Activated T-cell treated with anti-CD3 and anti-CD28 coated beads for 48 hours (primary cell): ENCODE measurements around the gene MMP3.

Experiments
- DNase-seq: peaks from one replicate; pipeline ENCODE4 v3.0.0-alpha.2; 2020; ENCODE audit warnings: low read depth

The MMP3 gene

DNA sequence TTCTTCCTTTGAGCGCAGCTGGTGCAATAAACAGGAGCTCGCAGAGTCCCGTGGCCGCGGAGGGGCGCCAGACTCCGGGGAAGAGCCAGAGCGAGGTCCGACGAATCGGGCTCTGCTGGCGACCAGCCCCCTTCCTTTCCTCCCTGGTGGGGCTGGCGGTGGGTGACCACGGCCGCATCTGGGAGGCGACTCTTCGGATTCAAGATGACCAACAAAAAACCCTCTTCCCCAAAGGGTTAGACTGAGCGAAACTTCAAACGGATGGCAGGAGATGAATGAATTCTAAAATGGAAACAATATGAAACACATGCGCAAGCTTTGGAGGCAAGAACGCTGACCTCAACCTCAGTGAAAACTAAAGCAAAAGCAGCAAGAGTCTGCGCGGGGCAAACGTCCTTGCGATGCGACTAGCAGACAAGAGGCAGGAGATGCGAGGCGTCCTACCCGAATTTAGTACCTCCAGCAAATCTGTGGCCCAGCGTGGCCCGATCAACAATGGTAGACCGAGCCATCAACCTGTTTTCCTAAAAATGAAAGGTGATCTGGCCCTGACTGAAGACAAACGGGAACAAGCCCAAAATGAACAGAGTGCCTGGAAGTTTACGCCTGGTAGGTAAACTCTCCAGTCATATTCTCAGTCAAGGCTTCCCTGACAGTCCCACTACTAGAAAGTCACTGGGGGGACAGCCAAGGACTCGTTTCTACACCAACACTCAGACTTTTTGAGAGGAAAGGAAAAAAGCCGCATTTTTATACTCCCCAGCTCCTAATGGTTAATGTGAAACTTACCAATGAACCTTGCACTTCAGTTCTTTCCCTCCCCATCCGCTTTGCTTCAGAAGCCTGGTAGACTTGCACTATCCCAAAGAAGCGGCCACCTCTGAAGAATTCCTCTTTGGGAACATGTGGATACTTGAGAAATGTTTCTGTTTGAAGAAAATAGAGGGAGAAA lies 11.6 kb downstream of the MMP3 start:
- no peak for DNase-seq

DNA sequence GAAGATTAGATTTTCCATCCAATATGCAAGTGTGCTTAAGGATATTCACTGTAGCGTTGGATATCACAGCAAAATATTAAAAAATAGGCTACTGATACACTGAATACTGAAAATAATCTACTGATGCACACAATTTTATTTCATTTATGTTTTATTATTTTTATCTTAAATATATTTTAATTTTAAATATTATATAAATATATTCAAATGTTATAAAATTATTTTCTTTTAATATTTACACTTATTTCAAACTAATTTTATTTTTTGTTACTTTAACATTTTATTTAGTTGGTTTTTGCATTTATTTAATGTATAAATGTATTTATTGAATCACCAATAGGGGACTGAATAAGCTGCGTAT lies 12.3 kb downstream of the MMP3 start:
- DNase-seq = no peak

DNA sequence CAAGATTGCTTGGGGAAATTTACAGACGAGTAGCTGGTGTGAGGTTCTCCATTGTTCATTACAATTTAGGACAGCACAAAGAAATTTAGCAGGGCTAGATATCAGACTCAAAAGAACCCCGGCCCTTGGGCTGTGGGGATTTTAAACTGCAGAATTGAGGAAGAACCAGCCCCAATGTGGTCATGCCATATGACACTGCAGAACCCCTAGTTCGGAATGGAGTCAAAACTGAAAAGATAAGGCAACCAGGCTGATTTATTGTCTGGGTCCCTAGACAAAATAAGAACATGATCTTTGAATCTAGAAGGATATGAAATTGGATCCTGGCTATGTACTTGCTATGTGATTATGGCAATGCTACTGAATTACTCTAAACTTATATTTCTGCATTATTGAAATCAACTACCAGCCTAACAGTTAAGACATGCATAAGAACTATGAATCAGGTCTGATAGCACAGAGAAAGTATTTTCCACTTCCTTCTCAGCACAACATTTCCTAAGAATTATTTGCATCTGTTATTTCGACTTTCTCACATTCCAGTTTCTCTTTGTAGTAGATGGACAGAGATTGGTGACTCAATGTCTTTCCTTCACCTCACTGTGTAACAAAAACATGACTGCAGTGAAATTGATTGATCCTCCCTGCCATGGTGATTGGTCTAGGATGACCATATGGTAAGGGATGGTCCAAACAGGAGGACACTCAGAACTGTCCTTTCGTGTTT lies 13.2 kb downstream of the MMP3 start:
- DNase-seq = no peak

DNA sequence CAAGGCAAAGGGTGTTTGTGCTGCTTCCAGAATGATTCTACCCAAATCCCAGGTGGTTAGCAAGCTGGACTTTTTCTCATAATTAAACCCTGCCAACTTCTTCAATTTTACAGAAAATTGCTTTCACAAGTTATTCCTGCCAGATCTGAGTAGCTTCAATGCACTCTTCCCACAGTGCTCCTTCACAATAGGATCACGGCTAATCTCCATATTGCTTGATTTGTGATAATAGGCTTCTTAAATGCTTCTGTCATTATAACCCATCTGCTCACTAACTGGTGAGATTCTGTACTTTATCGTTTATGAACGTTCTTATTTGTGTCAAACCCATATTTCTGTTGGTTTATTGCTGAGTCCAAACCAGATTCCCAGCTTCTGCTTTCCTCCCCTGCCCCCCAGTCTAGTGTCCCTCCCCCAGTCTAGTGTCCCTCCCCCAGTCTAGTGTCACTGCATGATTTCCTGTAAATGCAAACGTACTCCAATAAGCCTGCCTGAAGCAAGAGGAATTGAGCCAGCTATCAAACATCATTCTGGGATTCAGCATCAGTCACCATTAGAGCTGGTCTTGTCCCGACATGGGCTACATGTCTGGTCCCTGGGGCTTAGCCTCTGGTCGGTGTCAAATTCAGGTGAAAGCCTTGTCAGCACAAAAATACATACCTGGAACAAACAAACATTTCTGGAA lies 14.0 kb downstream of the MMP3 start:
- DNase-seq = no peak

DNA sequence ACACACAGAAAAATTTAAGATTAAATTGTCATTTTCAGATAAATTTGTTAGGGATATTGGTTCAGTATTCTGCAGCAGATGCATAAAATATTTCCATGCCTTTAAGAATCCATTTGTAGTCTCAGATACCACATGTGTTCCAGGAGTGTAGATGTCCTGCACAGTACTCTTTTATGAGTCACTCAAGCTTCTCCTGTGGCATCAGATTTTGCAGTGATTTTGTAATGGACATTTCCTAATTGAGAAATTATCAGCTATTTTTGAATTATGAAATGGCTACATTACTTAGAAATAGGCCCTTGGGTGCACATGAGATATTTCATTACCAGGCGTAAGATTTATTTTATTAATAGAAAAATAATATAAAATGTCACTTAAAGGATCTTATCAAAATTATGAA lies 18.9 kb downstream of the MMP3 start:
- no peak for DNase-seq

DNA sequence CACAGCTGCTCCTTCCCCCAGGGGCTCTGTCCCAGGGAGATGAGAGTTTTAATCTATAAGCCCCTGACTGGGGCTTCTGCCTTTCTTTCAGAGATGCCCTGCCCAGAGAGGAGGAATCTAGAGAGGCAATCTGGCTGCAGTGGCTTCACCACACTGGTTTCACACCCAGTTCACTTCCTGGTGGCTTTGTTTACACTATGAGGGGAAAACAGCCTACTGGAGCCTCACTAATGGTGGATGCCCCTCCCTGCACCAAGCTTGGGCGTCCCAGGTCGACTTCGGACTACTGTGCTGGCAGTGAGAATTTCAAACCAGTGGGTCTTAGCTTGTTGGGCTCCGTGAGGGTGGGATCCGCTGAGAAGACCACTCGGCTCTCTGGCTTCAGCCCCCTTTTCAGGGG lies 23.9 kb downstream of the MMP3 start:
- DNase-seq = no peak

DNA sequence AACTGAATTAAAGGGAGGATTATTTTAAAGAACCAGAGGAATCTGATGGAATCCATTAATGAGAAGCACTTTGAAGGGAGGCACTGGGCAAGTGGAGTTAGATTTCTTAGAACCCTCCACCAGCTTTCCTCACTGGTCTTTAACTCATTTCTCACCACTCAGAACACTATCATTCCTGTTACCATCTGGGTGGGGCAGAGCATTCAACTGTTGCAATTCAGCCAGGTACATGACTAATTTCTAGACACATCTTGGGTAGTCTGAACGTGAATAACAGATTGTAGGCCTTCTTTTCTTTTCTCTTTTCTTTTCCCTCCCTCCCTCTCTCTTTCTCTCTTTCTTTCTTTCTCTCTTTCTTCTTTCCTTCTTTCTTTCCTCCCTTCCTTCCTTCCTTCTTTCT lies 29.9 kb downstream of the MMP3 start:
- DNase-seq = no peak

DNA sequence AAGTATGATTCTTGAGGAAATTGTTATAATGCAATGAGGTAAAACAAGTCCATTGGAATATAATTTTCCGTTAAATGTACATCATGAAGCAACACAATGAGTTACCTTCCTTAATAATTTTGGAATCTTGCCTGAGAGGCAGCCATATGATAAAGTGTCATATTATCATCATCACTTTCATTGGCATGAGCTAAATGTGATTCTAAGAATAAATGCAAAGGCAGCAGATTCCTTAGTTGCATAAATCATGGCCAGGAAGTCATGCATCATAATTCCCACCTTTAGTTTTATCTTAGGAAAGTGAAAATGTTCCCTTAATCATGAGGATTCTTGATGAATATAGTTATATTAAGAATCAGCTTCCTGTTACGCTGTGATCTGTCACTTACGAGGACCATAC lies 31.2 kb downstream of the MMP3 start:
- DNase-seq = no peak

DNA sequence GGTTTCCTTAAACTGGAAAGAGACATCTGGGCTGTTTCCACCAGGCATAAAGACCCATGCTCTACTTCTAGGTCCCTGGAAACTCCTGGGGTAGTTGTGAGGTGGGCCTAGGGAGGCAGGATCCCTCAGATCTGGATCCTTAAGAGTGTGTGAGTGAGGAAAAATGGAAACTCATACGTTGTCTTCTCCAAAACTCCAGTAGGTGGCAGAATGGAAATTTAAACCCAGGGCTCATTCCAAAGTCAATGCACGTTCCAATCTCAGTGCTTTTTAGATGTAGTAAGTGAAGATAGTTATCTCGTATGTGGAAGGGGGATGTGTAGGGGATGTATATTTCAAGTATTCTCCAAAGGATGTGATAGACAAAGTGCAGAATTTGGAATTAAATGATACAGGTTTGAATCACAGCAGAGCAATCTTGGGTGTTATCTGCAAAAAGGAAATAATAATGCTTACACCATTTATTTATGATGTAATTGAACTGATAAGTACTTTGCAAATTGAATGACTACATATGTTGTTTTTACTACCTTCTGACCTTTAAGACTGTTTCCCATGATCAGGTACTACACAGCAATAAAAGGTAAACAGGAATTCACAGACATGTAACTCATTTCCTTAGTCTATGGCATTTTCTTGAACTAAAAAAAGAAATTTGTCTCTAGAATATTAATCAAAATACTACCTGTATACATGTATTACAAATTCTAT lies 32.3 kb downstream of the MMP3 start:
- no peak for DNase-seq

DNA sequence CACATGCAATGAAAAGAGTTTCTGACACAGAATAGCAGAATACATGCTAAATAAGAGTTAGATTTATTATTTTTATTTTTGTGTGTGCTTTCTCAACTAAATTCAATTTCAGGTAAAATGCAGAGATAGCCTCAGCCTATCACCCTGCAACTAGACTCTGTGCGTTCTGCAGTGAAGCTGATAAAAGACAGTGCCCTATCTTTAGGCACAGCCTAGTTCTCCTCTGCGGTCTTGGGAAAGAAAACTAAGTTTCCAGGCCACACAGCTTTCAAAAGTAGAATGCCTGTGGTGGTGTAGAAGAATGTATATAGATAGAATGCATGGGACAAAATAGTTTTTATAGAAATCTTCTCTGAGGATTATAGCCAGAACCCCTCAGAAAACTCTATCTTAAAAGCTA lies 33.4 kb downstream of the MMP3 start:
- no peak for DNase-seq

DNA sequence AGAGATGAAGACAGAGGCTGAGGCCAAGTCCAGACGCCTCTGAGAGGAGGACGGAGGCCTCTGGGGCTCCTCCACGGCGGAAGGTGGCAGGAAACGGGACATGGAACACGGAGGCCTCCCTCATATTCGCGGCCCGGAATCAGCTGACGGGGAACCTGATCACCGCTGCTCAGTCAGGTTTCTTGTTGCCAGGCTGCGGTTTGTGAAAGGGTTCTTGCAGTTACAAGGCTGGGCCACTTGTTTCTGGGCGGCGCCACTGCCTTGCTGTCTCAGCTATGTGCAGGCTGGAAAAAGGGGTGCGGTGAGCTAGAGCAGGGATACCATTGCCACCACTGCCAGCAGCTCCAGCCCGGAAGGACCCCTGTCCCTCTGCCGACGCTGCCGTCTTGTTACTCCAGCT lies 35.5 kb downstream of the MMP3 start:
- DNase-seq = no peak

DNA sequence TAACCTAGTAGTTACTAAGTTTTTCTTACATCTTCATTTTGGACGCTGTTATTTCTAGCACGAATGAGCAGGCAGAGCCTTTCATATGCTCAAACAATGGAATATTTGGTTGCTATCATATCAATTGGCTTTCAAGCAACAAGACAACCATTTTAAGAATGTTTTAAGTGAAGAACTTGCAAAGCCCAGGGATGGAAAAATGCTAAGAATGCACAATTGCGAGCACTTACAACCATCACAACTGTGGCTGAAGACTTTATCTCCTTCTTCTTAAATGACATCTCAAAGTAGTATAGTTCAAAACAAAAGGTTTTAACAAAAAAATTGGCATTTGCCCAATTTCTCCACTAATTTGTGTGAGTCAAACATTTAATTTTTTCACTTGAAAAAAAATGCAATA lies 37.1 kb downstream of the MMP3 start:
- DNase-seq = no peak

DNA sequence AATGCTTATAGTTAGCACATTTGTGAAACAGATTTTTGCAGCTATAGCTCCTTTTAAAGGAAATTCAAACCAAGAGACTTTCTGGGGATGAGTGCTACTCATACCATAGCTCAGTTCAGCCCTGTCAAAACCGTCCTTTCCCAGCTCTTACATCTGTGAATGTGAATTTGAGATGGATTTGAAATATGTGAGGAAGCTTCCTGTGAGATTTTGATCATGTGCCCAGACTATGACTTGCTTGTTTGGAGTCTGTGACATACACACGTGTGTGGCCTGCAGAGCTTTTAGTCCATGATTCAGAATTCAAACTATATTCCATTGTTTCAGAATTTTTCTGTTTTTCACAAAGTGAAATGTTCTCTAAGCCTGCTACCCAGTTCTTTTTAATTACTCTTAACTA lies 41.1 kb downstream of the MMP3 start:
- DNase-seq = no peak

DNA sequence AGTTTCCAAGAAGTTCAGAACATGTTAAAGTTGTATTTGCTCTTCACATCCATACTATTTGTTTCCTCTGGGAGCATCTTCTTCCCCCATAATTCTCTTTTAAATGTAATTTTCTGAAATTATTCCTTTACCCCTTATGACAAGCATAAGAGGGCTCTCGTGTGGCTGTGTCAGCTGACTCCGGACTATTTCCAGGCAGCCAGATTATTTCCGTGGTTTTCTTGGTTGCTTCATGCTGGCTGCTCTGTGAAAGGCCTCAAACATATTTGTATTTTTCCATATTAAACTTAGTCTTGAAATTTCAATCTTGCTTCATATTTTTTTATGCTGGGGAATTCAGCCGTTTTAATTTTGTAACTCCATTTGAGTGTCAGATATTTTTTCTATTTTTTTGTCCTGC lies 42.6 kb downstream of the MMP3 start:
- DNase-seq = no peak

DNA sequence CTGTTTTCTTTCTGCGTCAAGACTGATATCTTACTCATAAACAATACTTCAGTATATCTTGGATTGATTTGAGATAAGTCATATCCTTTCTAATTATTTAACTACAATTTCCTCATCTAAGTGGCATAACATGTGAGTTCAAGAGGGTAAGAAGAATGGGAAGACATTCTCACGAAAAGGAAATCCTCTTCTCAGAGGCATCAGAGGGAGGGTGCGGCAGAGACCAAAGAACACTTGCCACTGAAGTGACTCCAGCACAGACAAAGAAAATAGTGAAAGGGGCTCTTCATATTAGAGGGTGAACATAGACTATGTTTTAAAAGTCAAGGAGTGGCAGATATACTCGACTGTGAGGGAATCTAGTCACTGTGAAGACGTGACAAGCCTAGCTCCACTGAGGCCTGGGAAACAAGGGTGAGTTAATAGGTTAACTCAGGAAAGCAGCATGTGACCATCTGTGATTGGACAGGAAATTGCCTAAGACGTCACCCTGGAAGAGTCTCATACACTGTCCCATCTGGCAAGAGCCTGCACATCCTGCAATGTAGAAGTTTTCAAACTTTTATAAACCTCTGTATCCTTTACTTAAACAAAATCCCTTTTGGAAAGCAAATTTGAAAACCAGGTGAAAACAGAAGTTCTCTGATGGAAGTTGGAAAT lies 43.6 kb downstream of the MMP3 start:
- DNase-seq = no peak

DNA sequence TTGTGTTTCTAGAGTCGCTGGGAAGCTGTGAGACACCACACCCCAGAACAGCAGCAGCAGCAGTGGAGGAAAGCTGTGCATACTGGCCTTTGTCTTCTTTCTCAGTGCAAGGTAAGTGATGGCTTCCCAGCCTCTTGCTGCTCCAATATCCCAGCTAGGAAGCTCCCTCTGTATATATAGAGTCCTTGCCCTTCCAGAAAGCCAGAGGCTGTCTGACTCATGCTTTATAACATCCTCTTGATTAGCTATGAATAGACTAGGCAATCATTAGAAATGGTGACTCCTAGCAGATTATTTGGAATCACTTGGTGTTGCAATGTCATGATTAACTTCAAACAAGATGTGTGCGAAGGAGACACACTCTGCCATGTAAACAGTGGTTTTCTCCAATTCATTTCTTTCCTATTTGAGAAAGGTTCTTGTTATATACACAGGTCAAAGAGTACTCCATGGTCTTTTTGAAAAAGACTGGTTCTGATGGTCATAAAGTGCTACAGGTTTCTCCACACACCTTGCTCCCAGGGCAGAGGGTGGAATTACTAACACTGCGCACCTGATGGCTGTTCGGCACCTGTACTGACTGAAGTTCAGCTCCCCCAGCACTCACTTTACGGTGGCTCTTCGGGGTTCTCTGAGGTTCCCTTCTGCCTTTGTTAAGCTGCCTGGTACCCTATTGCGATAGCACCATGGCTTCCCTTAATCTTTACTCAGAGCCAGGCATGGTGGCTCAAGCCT lies 45.2 kb downstream of the MMP3 start, which contains the start of gene MMP1:
MMP1 (minus strand) TSS at position 149 of the 735 bp plus-strand sequence; CDS start at position 81, 68 bp downstream.
- no peak for DNase-seq

DNA sequence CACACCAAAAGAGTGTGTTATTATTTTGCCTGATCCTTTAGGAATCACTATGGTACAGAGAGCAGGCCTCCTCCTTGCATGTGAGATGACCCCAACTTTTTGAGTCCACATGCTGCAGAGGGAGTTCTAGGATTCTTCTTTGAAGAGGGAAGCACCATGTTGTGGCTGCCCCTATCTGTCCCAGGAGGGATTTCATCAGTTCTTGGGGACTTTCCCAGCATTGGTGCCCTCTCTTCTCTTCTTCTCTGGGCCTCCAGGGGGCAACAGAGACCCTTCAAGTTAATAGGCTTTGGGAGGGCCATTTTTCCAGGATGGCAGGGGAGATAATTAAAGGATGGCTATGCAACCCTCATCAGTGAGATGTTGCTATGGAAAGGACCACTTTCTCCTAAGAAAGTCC lies 49.0 kb downstream of the MMP3 start:
- peak; percentile 1 for DNase-seq

DNA sequence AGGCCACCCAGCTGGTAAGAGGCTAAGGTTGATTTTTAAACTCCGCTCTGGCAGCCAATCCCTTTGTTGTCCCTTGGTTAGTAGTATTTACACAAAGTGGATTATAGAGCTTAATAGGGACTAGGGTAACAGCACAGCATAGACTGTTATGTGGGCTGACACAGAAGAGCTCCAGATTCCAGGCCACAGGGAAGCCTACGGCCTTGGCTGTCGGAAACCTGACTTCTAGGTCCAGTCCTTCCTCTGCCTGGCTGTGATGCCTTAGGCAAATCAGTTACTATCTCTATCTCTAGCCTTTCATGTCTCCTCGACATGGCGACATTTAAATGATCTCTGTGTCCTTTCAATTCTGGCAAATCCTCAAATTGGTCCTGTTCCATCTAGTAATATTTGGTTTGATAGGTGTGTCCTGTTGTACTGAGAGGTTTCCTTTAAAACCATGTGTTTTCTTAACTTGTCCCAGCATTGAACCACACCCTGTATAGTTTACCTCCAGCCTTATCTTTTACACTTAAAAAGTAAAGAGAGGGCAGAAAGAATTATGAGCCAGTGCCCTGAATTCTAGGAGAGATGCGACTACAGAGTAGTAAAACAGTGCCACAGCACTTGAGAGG lies 49.6 kb downstream of the MMP3 start:
- no peak for DNase-seq

DNA sequence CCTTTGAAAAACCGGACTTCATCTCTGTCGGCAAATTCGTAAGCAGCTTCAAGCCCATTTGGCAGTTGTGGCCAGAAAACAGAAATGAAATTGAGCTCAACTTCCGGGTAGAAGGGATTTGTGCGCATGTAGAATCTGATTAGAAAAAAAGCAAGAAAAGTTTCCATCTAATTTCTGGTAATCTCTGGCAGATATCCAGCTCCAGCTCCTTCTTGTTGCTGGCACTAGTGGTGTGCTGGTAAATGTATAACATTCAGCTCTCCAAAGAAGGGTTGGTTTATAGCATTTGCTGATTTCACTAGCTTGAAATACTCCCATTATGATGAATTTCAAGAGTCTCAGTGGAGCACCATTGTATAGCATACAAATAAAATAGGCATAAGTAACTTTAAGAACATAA lies 50.8 kb downstream of the MMP3 start:
- no peak for DNase-seq

DNA sequence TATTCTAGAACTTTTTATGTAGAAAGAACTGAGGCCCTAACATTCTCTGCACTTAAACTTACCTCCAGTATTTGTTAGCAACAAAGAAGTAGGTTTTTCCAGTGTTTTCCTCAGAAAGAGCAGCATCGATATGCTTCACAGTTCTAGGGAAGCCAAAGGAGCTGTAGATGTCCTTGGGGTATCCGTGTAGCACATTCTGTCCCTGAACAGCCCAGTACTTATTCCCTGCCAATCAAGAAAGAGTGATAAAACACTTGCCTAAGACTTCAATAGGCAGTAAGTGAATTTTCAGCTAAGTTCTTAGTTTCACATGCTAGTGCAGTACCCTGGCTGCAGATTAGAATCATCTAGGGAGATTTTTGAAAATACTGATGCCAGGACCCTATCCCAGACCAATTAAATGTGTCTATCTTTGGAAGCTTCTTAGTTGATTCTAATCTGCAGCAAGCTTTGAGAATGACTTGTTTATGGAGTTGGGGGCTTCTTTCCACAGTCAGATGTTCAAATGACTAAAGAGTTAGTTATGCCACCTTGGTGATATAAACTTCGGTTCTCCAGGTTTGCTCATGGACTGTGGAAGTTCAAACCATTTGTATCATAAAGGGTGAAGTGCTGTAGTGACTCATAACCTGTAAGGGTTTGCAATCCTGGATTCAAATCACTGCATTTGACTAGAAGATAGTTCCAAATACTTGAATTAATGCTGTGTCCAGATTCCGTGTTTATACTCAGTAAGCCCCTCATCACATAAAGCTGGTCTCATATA lies 52.0 kb downstream of the MMP3 start:
- DNase-seq = no peak
